GM10847 (cell line): ENCODE data around the gene CHN1.

Source experiments
- POLR2A ChIP-seq: IDR thresholded peaks from 2 replicates; pipeline ENCODE4 v1.6.1; 2011; ENCODE audit not compliant: insufficient read length; ENCODE audit errors: extremely low read depth

Gene CHN1

GRCh38 chr2:174925046-174925784, 80.0 kb downstream of the CHN1 start:
- TF ChIP-seq POLR2A = no peak

- no peak for TF ChIP-seq POLR2A
Observed at GRCh38 chr2:174924061-174924693, 81.0 kb downstream of the CHN1 start.

GRCh38 chr2:174919947-174920595, 85.1 kb downstream of the CHN1 start:
- TF ChIP-seq POLR2A = no peak

GRCh38 chr2:174918886-174919526, 86.2 kb downstream of the CHN1 start:
- TF ChIP-seq POLR2A = no peak

- TF ChIP-seq POLR2A = no peak
Observed at GRCh38 chr2:174916270-174916930, 88.8 kb downstream of the CHN1 start.

- TF ChIP-seq POLR2A = no peak
Observed at GRCh38 chr2:174914853-174915760, 90.1 kb downstream of the CHN1 start.

- TF ChIP-seq POLR2A = no peak
Observed at GRCh38 chr2:174908284-174908683, 96.9 kb downstream of the CHN1 start.

GRCh38 chr2:174903264-174903556, 102.0 kb downstream of the CHN1 start:
- TF ChIP-seq POLR2A = no peak

- no peak for TF ChIP-seq POLR2A
Observed at GRCh38 chr2:174902506-174903263, 102.5 kb downstream of the CHN1 start.

- no peak for TF ChIP-seq POLR2A
Observed at GRCh38 chr2:174901075-174901474, 104.1 kb downstream of the CHN1 start.

- TF ChIP-seq POLR2A = no peak
Observed at GRCh38 chr2:174897286-174897685, 107.9 kb downstream of the CHN1 start.

GRCh38 chr2:174893018-174893417, 112.2 kb downstream of the CHN1 start:
- no peak for TF ChIP-seq POLR2A

GRCh38 chr2:174892546-174892945, 112.6 kb downstream of the CHN1 start:
- TF ChIP-seq POLR2A = no peak
